OCI-LY3 (cell line): ENCODE data around the gene FCHSD2.

Source experiments
- H2AFZ ChIP-seq: fragments of 200-600, 300-600 bp; shearing (Covaris generic); 2 replicates; pipeline ENCODE4 v1.6.0; 2014; ENCODE audit warnings: antibody characterized with exemption, low read depth, low read length
- H3K27ac ChIP-seq: fragments of 200-600, 300-600 bp; sonication (generic); 2 replicates; pipeline ENCODE4 v1.5.1; 2014; ENCODE audit warnings: mild to moderate bottlenecking, low read length, moderate library complexity, mixed read lengths
- H3K27me3 ChIP-seq: fragments of 200-600, 300-600 bp; sonication (generic); 2 replicates; pipeline ENCODE4 v1.6.1; 2014; ENCODE audit warnings: low read depth, low read length, mixed read lengths
- H3K36me3 ChIP-seq: fragments of 200-600, 300-600 bp; sonication (generic); replicated peaks from 2 replicates; pipeline ENCODE3; 2014; ENCODE audit warnings: low read depth, low read length, mixed read lengths
- H3K4me1 ChIP-seq: fragments of 300-600, 200-600 bp; sonication (generic); 2 replicates; pipeline ENCODE4 v1.6.1; 2014; ENCODE audit warnings: low read length, mixed read lengths
- H3K4me2 ChIP-seq: fragments of 200-600, 300-600 bp; sonication (generic); 2 replicates; pipeline ENCODE4 v1.6.1; 2014; ENCODE audit warnings: low read length, mixed read lengths
- H3K4me3 ChIP-seq: fragments of 300-600, 200-600 bp; sonication (generic); 2 replicates; pipeline ENCODE4 v1.5.1; 2014; ENCODE audit warnings: antibody characterized with exemption, mild to moderate bottlenecking, low read length, moderate library complexity
- H3K79me2 ChIP-seq: fragments of 300-600, 200-600 bp; shearing (Covaris generic); 2 replicates; pipeline ENCODE4 v1.6.1; 2014; ENCODE audit warnings: mild to moderate bottlenecking, low read length, mixed read lengths
- H3K9ac ChIP-seq: fragments of 300-600, 200-600 bp; shearing (Covaris generic); 2 replicates; pipeline ENCODE4 v1.6.0; 2014; ENCODE audit warnings: mild to moderate bottlenecking, low read length, moderate library complexity
- H3K9me3 ChIP-seq: fragments of 200-600, 300-600 bp; shearing (Covaris generic); 2 replicates; pipeline ENCODE4 v1.6.1; 2014; ENCODE audit warnings: low read length, mixed read lengths; ENCODE audit not compliant: insufficient read depth
- H4K20me1 ChIP-seq: fragments of 200-600, 300-600 bp; sonication (generic); 2 replicates; pipeline ENCODE4 v1.6.1; 2016; ENCODE audit warnings: low read length, mixed read lengths; ENCODE audit not compliant: insufficient read depth
- EZH2phosphoT487 ChIP-seq: fragments of 200-600 bp; shearing (Covaris generic); IDR thresholded peaks from 2 replicates; pipeline ENCODE4 v1.6.1; 2018; ENCODE audit warnings: antibody characterized with exemption, mixed run types, low read depth
- TF ChIP-seq, protein P1 (sequence below): fragments of 200-600, 300-600 bp; sonication (generic); IDR thresholded peaks from 2 replicates; pipeline ENCODE4 v1.5.1; 2014; ENCODE audit warnings: antibody characterized with exemption, low read length, low read depth

The FCHSD2 gene

DNA sequence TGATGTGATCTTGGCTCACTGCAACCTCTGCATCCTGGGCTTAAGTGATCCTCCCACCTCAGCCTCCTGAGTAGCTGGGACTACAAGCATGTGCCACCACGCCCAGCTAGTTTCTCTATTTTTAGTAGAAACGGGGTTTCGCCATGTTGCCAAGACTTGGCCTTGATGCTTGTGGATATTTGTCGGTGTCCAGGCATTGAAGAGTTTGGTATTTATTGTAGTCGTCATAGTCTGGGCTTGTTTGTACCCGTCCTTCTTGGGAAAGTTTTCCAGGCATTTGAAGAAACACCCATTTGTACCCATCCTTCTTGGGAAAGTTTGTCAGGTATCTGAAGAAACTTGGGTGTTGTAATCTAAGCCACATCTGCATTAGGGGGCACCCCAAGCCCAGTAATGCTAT lies 28.7 kb downstream of the FCHSD2 start:
- Histone ChIP-seq H3K9ac (no peak overlapping the region), H3K9me3 (no peaks in the 10 kb centered on the region), H3K4me3 (no peak overlapping the region), H3K4me1 (no peaks in the 10 kb centered on the region), H3K79me2 (peaks cover 99% of the 10 kb centered on the region), H3K27me3 (no peaks in the 10 kb centered on the region), H3K36me3 (peaks cover 81% of the 10 kb centered on the region), H4K20me1 (peaks cover 61% of the 10 kb centered on the region), H3K27ac (no peak overlapping the region), H2AFZ (no peak overlapping the region), H3K4me2 (no peak overlapping the region)
- no peak for TF ChIP-seq EZH2phosphoT487
- TF ChIP-seq, protein P1, sequence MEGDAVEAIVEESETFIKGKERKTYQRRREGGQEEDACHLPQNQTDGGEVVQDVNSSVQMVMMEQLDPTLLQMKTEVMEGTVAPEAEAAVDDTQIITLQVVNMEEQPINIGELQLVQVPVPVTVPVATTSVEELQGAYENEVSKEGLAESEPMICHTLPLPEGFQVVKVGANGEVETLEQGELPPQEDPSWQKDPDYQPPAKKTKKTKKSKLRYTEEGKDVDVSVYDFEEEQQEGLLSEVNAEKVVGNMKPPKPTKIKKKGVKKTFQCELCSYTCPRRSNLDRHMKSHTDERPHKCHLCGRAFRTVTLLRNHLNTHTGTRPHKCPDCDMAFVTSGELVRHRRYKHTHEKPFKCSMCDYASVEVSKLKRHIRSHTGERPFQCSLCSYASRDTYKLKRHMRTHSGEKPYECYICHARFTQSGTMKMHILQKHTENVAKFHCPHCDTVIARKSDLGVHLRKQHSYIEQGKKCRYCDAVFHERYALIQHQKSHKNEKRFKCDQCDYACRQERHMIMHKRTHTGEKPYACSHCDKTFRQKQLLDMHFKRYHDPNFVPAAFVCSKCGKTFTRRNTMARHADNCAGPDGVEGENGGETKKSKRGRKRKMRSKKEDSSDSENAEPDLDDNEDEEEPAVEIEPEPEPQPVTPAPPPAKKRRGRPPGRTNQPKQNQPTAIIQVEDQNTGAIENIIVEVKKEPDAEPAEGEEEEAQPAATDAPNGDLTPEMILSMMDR, result no peak

DNA sequence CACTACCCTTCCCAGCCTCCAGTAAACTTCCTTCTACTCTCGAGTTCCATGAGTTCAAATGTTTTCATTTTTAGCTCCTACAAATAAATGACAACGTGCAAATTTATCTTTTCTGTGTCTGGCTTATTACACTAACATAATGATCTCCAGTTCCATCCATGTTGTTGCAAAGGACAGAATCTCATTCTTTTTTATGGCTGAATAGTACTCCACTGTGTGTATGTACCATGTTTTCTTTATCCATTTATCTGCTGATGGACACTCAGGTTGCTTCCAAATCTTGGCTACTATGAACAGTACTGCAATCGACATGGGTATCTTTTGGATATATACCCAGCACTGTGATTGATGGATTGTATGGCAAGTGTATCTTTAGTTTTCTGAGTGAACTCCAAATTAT lies 34.5 kb downstream of the FCHSD2 start:
- Histone ChIP-seq H4K20me1 (peaks cover 60% of the 10 kb centered on the region), H3K4me3 (no peak overlapping the region), H3K4me2 (no peak overlapping the region), H2AFZ (no peak overlapping the region), H3K9me3 (no peaks in the 10 kb centered on the region), H3K27ac (no peak overlapping the region), H3K27me3 (no peaks in the 10 kb centered on the region), H3K4me1 (peaks cover 11% of the 10 kb centered on the region), H3K36me3 (peaks cover 48% of the 10 kb centered on the region), H3K9ac (no peak overlapping the region), H3K79me2 (peaks cover 99% of the 10 kb centered on the region)
- TF ChIP-seq, protein P1, result no peak
- no peak for TF ChIP-seq EZH2phosphoT487

DNA sequence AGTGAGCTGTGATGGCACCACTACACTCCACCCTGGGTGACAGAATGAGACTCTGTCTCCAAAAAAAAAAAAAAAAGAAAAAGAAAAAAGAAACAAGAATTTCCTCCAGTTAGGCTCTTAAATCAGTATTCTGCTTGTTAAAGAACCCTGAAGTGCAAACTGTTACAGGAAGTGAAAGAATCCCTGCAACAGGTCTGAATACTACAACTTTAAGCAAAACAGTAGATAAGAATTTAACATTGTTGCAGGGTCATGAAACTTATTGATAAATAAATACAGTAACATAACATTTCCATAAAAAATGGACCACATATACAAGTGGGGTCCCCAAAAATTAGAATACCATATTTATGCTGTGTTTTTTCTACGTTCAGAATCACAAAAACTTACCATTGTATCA lies 35.8 kb downstream of the FCHSD2 start:
- Histone ChIP-seq H3K27ac (peak overlapping the region; percentile 16; the same call in 1 of the 2 replicates), H3K4me3 (no peak overlapping the region), H3K4me1 (peaks cover 11% of the 10 kb centered on the region), H4K20me1 (peaks cover 72% of the 10 kb centered on the region), H3K4me2 (no peak overlapping the region), H3K27me3 (no peaks in the 10 kb centered on the region), H3K9me3 (no peaks in the 10 kb centered on the region), H2AFZ (no peak overlapping the region), H3K79me2 (peaks cover 99% of the 10 kb centered on the region), H3K9ac (no peak overlapping the region), H3K36me3 (peaks cover 45% of the 10 kb centered on the region)
- no peak for TF ChIP-seq EZH2phosphoT487
- TF ChIP-seq, protein P1, result no peak

DNA sequence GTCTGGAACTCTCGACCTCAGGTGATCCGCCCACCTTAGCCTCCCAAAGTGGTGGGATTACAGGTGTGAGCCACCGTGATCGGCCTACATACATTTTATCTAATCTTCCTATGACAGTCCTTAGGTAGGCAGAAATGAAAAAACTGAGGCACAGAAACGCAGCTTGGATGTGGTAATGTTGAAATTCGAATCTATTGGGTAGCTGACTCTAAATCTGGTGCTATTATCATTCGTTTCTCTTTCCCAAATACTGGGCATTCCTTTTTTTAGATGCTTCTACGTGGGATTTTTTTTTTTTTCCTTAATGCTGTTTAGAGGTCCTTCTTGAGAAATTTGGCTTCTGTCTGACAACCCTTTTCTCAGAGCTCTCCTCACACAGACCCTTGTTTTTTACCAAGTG lies 41.5 kb downstream of the FCHSD2 start:
- Histone ChIP-seq H3K4me2 (no peak overlapping the region), H3K9ac (no peak overlapping the region), H3K4me1 (no peaks in the 10 kb centered on the region), H2AFZ (no peak overlapping the region), H3K4me3 (no peak overlapping the region), H3K36me3 (peaks cover 61% of the 10 kb centered on the region), H3K27me3 (no peaks in the 10 kb centered on the region), H3K79me2 (peaks cover 100% of the 10 kb centered on the region), H3K27ac (no peak overlapping the region), H4K20me1 (peaks cover 98% of the 10 kb centered on the region), H3K9me3 (no peaks in the 10 kb centered on the region)
- no peak for TF ChIP-seq EZH2phosphoT487
- TF ChIP-seq, protein P1, result no peak
